CD4-positive, alpha-beta T cell treated with Interferon gamma for 1 hour (primary cell): ENCODE data around the gene SFT2D3.

Experiments used
- DNase-seq: peaks from one replicate; pipeline ENCODE4 v3.0.0-alpha.2; 2020

SFT2D3 gene

GRCh38 chr2:127664895-127665225 lies 36.4 kb upstream of the SFT2D3 start:
- DNase-seq, result no peak

- no peak for DNase-seq
These were observed 35.9 kb upstream of the SFT2D3 start for GRCh38 chr2:127665267-127665893.

GRCh38 chr2:127669056-127669455 lies 32.2 kb upstream of the SFT2D3 start:
- DNase-seq, result no peak

- no peak for DNase-seq
These were observed 31.0 kb upstream of the SFT2D3 start for GRCh38 chr2:127670055-127670956.

- DNase-seq, result no peak
These were observed 30.4 kb upstream of the SFT2D3 start for GRCh38 chr2:127670957-127671290.

- no peak for DNase-seq
These were observed 29.6 kb upstream of the SFT2D3 start for GRCh38 chr2:127671557-127672302.

- DNase-seq, result no peak
These were observed 28.7 kb upstream of the SFT2D3 start for GRCh38 chr2:127672341-127673224.

- DNase-seq, result no peak
These were observed 27.8 kb upstream of the SFT2D3 start for GRCh38 chr2:127673291-127674069.

- DNase-seq, result no peak
These were observed 26.8 kb upstream of the SFT2D3 start for GRCh38 chr2:127674241-127675209.

- no peak for DNase-seq
These were observed 25.7 kb upstream of the SFT2D3 start, which contains the start of gene LIMS2 for GRCh38 chr2:127675331-127676261. LIMS2 (minus strand) TSS chr2:127675530; CDS start chr2:127675024, 506 bp downstream.

- no peak for DNase-seq
These were observed 24.4 kb upstream of the SFT2D3 start for GRCh38 chr2:127676906-127677305.

- DNase-seq, result no peak
These were observed 22.8 kb upstream of the SFT2D3 start for GRCh38 chr2:127678531-127678930.

GRCh38 chr2:127678991-127679390 lies 22.3 kb upstream of the SFT2D3 start:
- DNase-seq, result no peak

GRCh38 chr2:127679680-127680361 lies 21.5 kb upstream of the SFT2D3 start:
- no peak for DNase-seq

GRCh38 chr2:127680706-127681287 lies 20.5 kb upstream of the SFT2D3 start:
- no peak for DNase-seq

GRCh38 chr2:127681288-127681804 lies 20.0 kb upstream of the SFT2D3 start:
- DNase-seq, result no peak

- no peak for DNase-seq
These were observed 19.1 kb upstream of the SFT2D3 start for GRCh38 chr2:127681976-127682857.
